HG03460 (cell line): ENCODE data around the gene SNRPE.

Experiments
- ATAC-seq: cut with Tn5 transposase; IDR thresholded peaks from one replicate; pipeline ENCODE4 v1.9.1; 2021; ENCODE audit not compliant: unreplicated experiment

The SNRPE gene

GRCh38 chr1:203878422-203878821 is 17.0 kb downstream of the SNRPE start:
- no peak for ATAC-seq

- no peak for ATAC-seq
These were observed 19.2 kb downstream of the SNRPE start for GRCh38 chr1:203880606-203881005.

GRCh38 chr1:203888807-203889251 is 27.4 kb downstream of the SNRPE start:
- ATAC-seq = no peak

- ATAC-seq = no peak
These were observed 30.6 kb downstream of the SNRPE start for GRCh38 chr1:203891950-203892349.

- no peak for ATAC-seq
These were observed 37.3 kb downstream of the SNRPE start for GRCh38 chr1:203898458-203899352.

- ATAC-seq = no peak
These were observed 37.9 kb downstream of the SNRPE start for GRCh38 chr1:203899353-203899716.

GRCh38 chr1:203899869-203900714 is 38.7 kb downstream of the SNRPE start:
- ATAC-seq = no peak

- ATAC-seq = no peak
These were observed 40.2 kb downstream of the SNRPE start for GRCh38 chr1:203901581-203901980.

GRCh38 chr1:203905275-203905674 is 43.9 kb downstream of the SNRPE start:
- no peak for ATAC-seq

- ATAC-seq = no peak
These were observed 45.5 kb downstream of the SNRPE start for GRCh38 chr1:203906932-203907331.

GRCh38 chr1:203907901-203908300 is 46.5 kb downstream of the SNRPE start:
- no peak for ATAC-seq

GRCh38 chr1:203911806-203912205 is 50.4 kb downstream of the SNRPE start:
- no peak for ATAC-seq

GRCh38 chr1:203913073-203913521 is 51.7 kb downstream of the SNRPE start:
- ATAC-seq = no peak

GRCh38 chr1:203914292-203914691 is 52.9 kb downstream of the SNRPE start:
- no peak for ATAC-seq

- no peak for ATAC-seq
These were observed 54.4 kb downstream of the SNRPE start for GRCh38 chr1:203915811-203916210.

GRCh38 chr1:203916756-203917155 is 55.4 kb downstream of the SNRPE start:
- no peak for ATAC-seq
